RKO (cell line): ENCODE results near the gene CCDC124.

ENCODE experiments used
- DNase-seq: peaks from one replicate; pipeline ENCODE4 v3.0.0-alpha.2; 2016; ENCODE audit warnings: low spot score

CCDC124 gene

GRCh38 chr19:17953869-17954268 lies 21.1 kb downstream of the CCDC124 start:
- DNase-seq = no peak

- DNase-seq = no peak
Measured at GRCh38 chr19:17954401-17954800, 21.6 kb downstream of the CCDC124 start.

- DNase-seq = no peak
Measured at GRCh38 chr19:17957149-17957849, 24.5 kb downstream of the CCDC124 start.

GRCh38 chr19:17957885-17958284 lies 25.1 kb downstream of the CCDC124 start:
- no peak for DNase-seq

- no peak for DNase-seq
Measured at GRCh38 chr19:17963936-17964691, 31.3 kb downstream of the CCDC124 start.

- no peak for DNase-seq
Measured at GRCh38 chr19:17965370-17966128, 32.7 kb downstream of the CCDC124 start.

- no peak for DNase-seq
Measured at GRCh38 chr19:17966129-17966483, 33.3 kb downstream of the CCDC124 start.

GRCh38 chr19:17966550-17967256 lies 33.9 kb downstream of the CCDC124 start, which contains the start of gene KCNN1:
Gene KCNN1 (plus strand): TSS chr19:17967107. CDS start chr19:17973889, 6,782 bp downstream.
- no peak for DNase-seq

GRCh38 chr19:17967257-17968051 lies 34.6 kb downstream of the CCDC124 start:
- DNase-seq = no peak

- DNase-seq = no peak
Measured at GRCh38 chr19:17968362-17968761, 35.5 kb downstream of the CCDC124 start.

GRCh38 chr19:17969096-17969792 lies 36.4 kb downstream of the CCDC124 start:
- DNase-seq = no peak

- no peak for DNase-seq
Measured at GRCh38 chr19:17972230-17972629, 39.4 kb downstream of the CCDC124 start.

- no peak for DNase-seq
Measured at GRCh38 chr19:17973759-17974158, 40.9 kb downstream of the CCDC124 start.

- no peak for DNase-seq
Measured at GRCh38 chr19:17974551-17974950, 41.7 kb downstream of the CCDC124 start.

- no peak for DNase-seq
Measured at GRCh38 chr19:17975032-17975431, 42.2 kb downstream of the CCDC124 start.

- DNase-seq = no peak
Measured at GRCh38 chr19:17977021-17977420, 44.2 kb downstream of the CCDC124 start.

GRCh38 chr19:17977488-17977887 lies 44.7 kb downstream of the CCDC124 start:
- DNase-seq = no peak

- no peak for DNase-seq
Measured at GRCh38 chr19:17981611-17982010, 48.8 kb downstream of the CCDC124 start.

GRCh38 chr19:17982430-17982829 lies 49.6 kb downstream of the CCDC124 start:
- no peak for DNase-seq

- DNase-seq = no peak
Measured at GRCh38 chr19:17985037-17985818, 52.4 kb downstream of the CCDC124 start.
